Ovary (tissue), 3 donors: ENCODE results near the gene C1R.

Experiments used
- CTCF ChIP-seq, 3 donors: fragments of 450-650 bp in 2 of 3; fragments of 200-600 bp in 1 of 3; IDR thresholded peaks; one replicate each; pipeline versions ENCODE4 v1.5.1 to v1.8.0; 2016 to 2022; ENCODE audit warnings: antibody characterized with exemption in 3 of 3, mild to moderate bottlenecking in 1 of 3
- POLR2A ChIP-seq: fragments of 450-650 bp; IDR thresholded peaks from one replicate; pipeline ENCODE4 v1.6.1; 2017; ENCODE audit warnings: antibody characterized with exemption, mild to moderate bottlenecking, moderate library complexity
- donor health status: DM: no; HTN: no; CAD: no.

DNA sequence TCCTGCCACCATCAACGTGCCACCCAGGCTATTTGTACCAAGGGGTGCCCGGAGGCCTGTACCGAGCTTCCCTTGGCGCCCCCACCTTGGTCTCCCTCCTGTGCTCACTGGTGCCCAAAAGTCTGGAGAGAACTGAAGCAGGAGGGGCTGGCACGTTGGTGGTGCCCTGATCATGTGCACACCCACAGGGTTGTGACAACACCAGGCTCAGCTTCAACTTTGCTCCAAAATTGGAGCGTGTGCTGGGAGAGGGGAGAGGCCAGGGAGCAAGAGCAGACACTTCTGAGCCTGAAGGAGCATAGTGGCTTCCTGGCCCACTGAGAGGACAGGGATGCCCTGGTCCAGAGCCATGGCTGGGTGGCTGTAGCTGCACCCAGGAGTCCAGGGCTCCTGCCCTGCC, 60.9 kb downstream of the C1R start:
- TF ChIP-seq POLR2A: no peak
- TF ChIP-seq CTCF (IDR thresholded peaks at IDR 0.05): no peak
